Testis (tissue), 3 donors: Measurements from ENCODE around the gene MYF5. TPM values are rescaled to one million over a fixed set of nuclear protein-coding genes. Genes with fewer than 3 reads are reported as not detected.

Source experiments
- DNase-seq: peaks from one replicate; pipeline ENCODE4 v3.0.0-alpha.2; 2019
- H3K27ac ChIP-seq, 2 donors: fragments of 200-600 bp; sonication (generic); one replicate each; pipeline ENCODE4 v1.5.1; 2019
- H3K27me3 ChIP-seq: fragments of 200-600 bp; sonication (generic); one replicate; pipeline ENCODE4 v1.5.1; 2019
- H3K36me3 ChIP-seq: fragments of 200-600 bp; sonication (generic); one replicate; pipeline ENCODE4 v1.5.1; 2017; ENCODE audit warnings: low read depth; ENCODE audit errors: missing control alignments
- H3K4me1 ChIP-seq: fragments of 200-600 bp; sonication (generic); one replicate; pipeline ENCODE4 v1.5.1; 2019
- H3K4me3 ChIP-seq, 2 donors: fragments of 200-600 bp; sonication (generic); one replicate each; pipeline ENCODE4 v1.5.1; 2017 to 2019
- H3K9me3 ChIP-seq: fragments of 200-600 bp; sonication (generic); one replicate; pipeline ENCODE4 v1.5.1; 2017
- CTCF ChIP-seq, 3 experiments: fragments of 450-650 bp in 2 of 3; fragments of 200-600 bp in 1 of 3; sonication (generic) in 1 of 3; IDR thresholded peaks; one replicate each; pipeline ENCODE4 v1.5.1; 2016 to 2019; ENCODE audit warnings: antibody characterized with exemption in 3 of 3, mild to moderate bottlenecking in 2 of 3, moderate library complexity in 1 of 3
- POLR2A ChIP-seq: fragments of 450-650 bp; IDR thresholded peaks from one replicate; pipeline ENCODE4 v1.6.1; 2017; ENCODE audit warnings: antibody characterized with exemption, mild to moderate bottlenecking, moderate library complexity
- WGBS, 2 donors: methylation state at CpG; one replicate each; pipeline ENCODE4 v1.1.5; 2018; 5-methylcytosine and 5-hydroxymethylcytosine counted together
- intact Hi-C: fragments of 100-400 bp; cut with DNase I; formaldehyde crosslinking; loops from one replicate; pipeline ENCODE4 v1.15.1; 2023; ENCODE audit warnings: low total_unique reads
- polyA plus RNA-seq: library from polyadenylated mRNA; stranded (reverse); fragments of 350-450 nt; fragmentation: Illumina TruSeq; extraction: RNeasy Lipid Tissue Mini Kit (QIAGEN cat#74804); gene quantifications from one replicate; pipeline ENCODE4 v1.2.3, GENCODE V29; 2014; ENCODE audit warnings: low read depth, low replicate concordance; ENCODE audit not compliant: insufficient read depth
- total RNA-seq, 2 donors: library from RNA; depleted of rRNA; stranded (reverse); fragments of >200 nt; gene quantifications; one replicate each; pipeline ENCODE4 v1.2.3, GENCODE V29; 2016

The MYF5 gene
- total and polyA plus RNA-seq, 3 donors from 2014 or later, result not detected

GRCh38 chr12:80698847-80699542 lies 17.7 kb upstream of the MYF5 start:
- no peak for DNase-seq
- TF ChIP-seq POLR2A, result no peak
- Histone ChIP-seq H3K4me3 (no peak overlapping the region), H3K4me1 (no peaks in the 10 kb centered on the region), H3K27ac (no peak overlapping the region), H3K36me3 (no peaks in the 10 kb centered on the region), H3K9me3 (no peaks in the 10 kb centered on the region), H3K27me3 (no peaks in the 10 kb centered on the region)
- WGBS, 2 donors, result 82 to 86% methylated on average over 7 of the region's 7 CpGs
- intact Hi-C loops, result no loop called here

- Histone ChIP-seq H3K4me1 (no peaks in the 10 kb centered on the region), H3K27me3 (no peaks in the 10 kb centered on the region), H3K36me3 (no peaks in the 10 kb centered on the region), H3K27ac (no peak overlapping the region), H3K9me3 (no peaks in the 10 kb centered on the region), H3K4me3 (no peak overlapping the region)
- 82 to 83% methylated on average over 2 of the region's 2 CpGs for WGBS, 2 donors
- DNase-seq, result no peak
- intact Hi-C loops, result no loop called here
- TF ChIP-seq CTCF (IDR thresholded peaks at IDR 0.05) (no peak), POLR2A (no peak)
Measured at GRCh38 chr12:80700327-80700726, 16.4 kb upstream of the MYF5 start.

GRCh38 chr12:80701388-80701787 lies 15.3 kb upstream of the MYF5 start:
- no peak for TF ChIP-seq POLR2A
- TF ChIP-seq CTCF (IDR thresholded peaks at IDR 0.05), result no peak
- H3K27me3 ChIP-seq, result no peaks in the 10 kb centered on the region
- H3K4me1 ChIP-seq, result no peaks in the 10 kb centered on the region
- no peaks in the 10 kb centered on the region for H3K36me3 ChIP-seq
- no peaks in the 10 kb centered on the region for H3K9me3 ChIP-seq
- H3K4me3 ChIP-seq, result no peak overlapping the region
- intact Hi-C loops, result no loop called here
- WGBS, 2 donors, result 85 to 87% methylated on average over 2 of the region's 2 CpGs
- no peak overlapping the region for H3K27ac ChIP-seq
- DNase-seq, result no peak

GRCh38 chr12:80702889-80703805 lies 13.6 kb upstream of the MYF5 start:
- H3K4me3 ChIP-seq, result no peak overlapping the region
- no peak for DNase-seq
- intact Hi-C loops, result no loop called here
- 40 to 56% methylated on average over 12 of the region's 12 CpGs for WGBS, 2 donors
- H3K4me1 ChIP-seq, result no peaks in the 10 kb centered on the region
- no peaks in the 10 kb centered on the region for H3K36me3 ChIP-seq
- TF ChIP-seq POLR2A, result no peak
- TF ChIP-seq CTCF (IDR thresholded peaks at IDR 0.05), result no peak
- H3K27me3 ChIP-seq, result no peaks in the 10 kb centered on the region
- H3K27ac ChIP-seq, result no peak overlapping the region
- H3K9me3 ChIP-seq, result no peaks in the 10 kb centered on the region

- H3K27me3 ChIP-seq, result no peaks in the 10 kb centered on the region
- DNase-seq, result no peak
- H3K27ac ChIP-seq, result no peak overlapping the region
- H3K4me3 ChIP-seq, result no peak overlapping the region
- intact Hi-C loops, result no loop called here
- WGBS, 2 donors, result 73 to 76% methylated on average over 2 of the region's 2 CpGs
- no peaks in the 10 kb centered on the region for H3K36me3 ChIP-seq
- no peaks in the 10 kb centered on the region for H3K4me1 ChIP-seq
- H3K9me3 ChIP-seq, result no peaks in the 10 kb centered on the region
- TF ChIP-seq POLR2A (no peak), CTCF (IDR thresholded peaks at IDR 0.05) (no peak)
Measured at GRCh38 chr12:80704420-80704819, 12.3 kb upstream of the MYF5 start.
